Liver (tissue), 9 donors: Measurements from ENCODE around the gene CCL22. TPM values are rescaled to one million over a fixed set of nuclear protein-coding genes. Genes with fewer than 3 reads are reported as not detected.

ENCODE experiments used
- DNase-seq: peaks from one replicate; pipeline ENCODE4 v3.0.0-alpha.2; 2017; ENCODE audit warnings: low spot score
- H3K27ac ChIP-seq, 2 donors: one replicate each; pipeline ENCODE4 v1.7.0; 2013; ENCODE audit warnings: inconsistent platforms in 2 of 2, low read length in 2 of 2, control low read depth in 1 of 2, low read depth in 1 of 2, mild to moderate bottlenecking in 1 of 2
- H3K27me3 ChIP-seq, 4 donors: one replicate each; pipeline versions ENCODE4 v1.6.1 to v1.7.0; 2013; ENCODE audit warnings: low read length in 3 of 4, inconsistent platforms in 1 of 4, mild to moderate bottlenecking in 1 of 4, moderate library complexity in 1 of 4; ENCODE audit not compliant: control insufficient read depth in 4 of 4, insufficient read depth in 4 of 4
- H3K36me3 ChIP-seq, 4 donors: one replicate each; pipeline versions ENCODE4 v1.6.1 to v1.7.0; 2013; ENCODE audit warnings: low read length in 3 of 4, mild to moderate bottlenecking in 3 of 4, low read depth in 1 of 4, moderate library complexity in 1 of 4; ENCODE audit not compliant: control insufficient read depth in 4 of 4, insufficient read depth in 3 of 4
- H3K4me1 ChIP-seq, 4 donors: one replicate each; pipeline versions ENCODE4 v1.6.1 to v1.7.0; 2013; ENCODE audit warnings: low read length in 3 of 4, mild to moderate bottlenecking in 3 of 4, moderate library complexity in 1 of 4; ENCODE audit not compliant: control insufficient read depth in 4 of 4, insufficient read depth in 4 of 4
- H3K4me3 ChIP-seq, 3 donors: one replicate each; pipeline versions ENCODE4 v1.6.1 to v1.7.0; 2013; ENCODE audit warnings: low read length in 3 of 3, control low read depth in 1 of 3, low read depth in 1 of 3, mild to moderate bottlenecking in 1 of 3
- H3K9ac ChIP-seq, 2 donors: one replicate each; pipeline ENCODE4 v1.7.0; 2013; ENCODE audit warnings: low read length in 2 of 2, mild to moderate bottlenecking in 2 of 2, moderate library complexity in 2 of 2, control low read depth in 1 of 2, low read depth in 1 of 2
- H3K9me3 ChIP-seq, 4 donors: one replicate each; pipeline versions ENCODE4 v1.6.1 to v1.7.0; 2013; ENCODE audit warnings: low read length in 3 of 4; ENCODE audit not compliant: control insufficient read depth in 4 of 4
- ATF3 ChIP-seq: IDR thresholded peaks from 2 replicates; pipeline ENCODE4 v1.6.1; 2016; ENCODE audit warnings: antibody characterized with exemption
- CTCF ChIP-seq: fragments of 150-350 bp; IDR thresholded peaks from 2 replicates; pipeline ENCODE4 v1.5.1; 2017; ENCODE audit warnings: improper control_type of control experiment, low read depth, low read length; ENCODE audit not compliant: missing input control
- EGR1 ChIP-seq, 2 donors: IDR thresholded peaks; 2 replicates each; pipeline ENCODE4 v1.6.1; 2016 to 2018; ENCODE audit warnings: antibody characterized with exemption in 2 of 2, low read depth in 2 of 2
- FOXA1 ChIP-seq: IDR thresholded peaks from 2 replicates; pipeline ENCODE4 v1.6.1; 2016; ENCODE audit warnings: antibody characterized with exemption
- FOXA2 ChIP-seq: IDR thresholded peaks from 2 replicates; pipeline ENCODE4 v1.6.1; 2016; ENCODE audit warnings: antibody characterized with exemption
- GABPA ChIP-seq, 2 donors: IDR thresholded peaks in 1 of 2; conservative IDR thresholded peaks in 1 of 2; 2 replicates each; pipeline ENCODE4 v1.6.1; 2016; ENCODE audit warnings: antibody characterized with exemption in 2 of 2, mild to moderate bottlenecking in 1 of 2, moderate library complexity in 1 of 2
- HNF4A ChIP-seq, 2 donors: conservative IDR thresholded peaks; 2 replicates each; pipeline ENCODE4 v1.6.1; 2016; ENCODE audit warnings: antibody characterized with exemption in 2 of 2, mild to moderate bottlenecking in 2 of 2
- HNF4G ChIP-seq: IDR thresholded peaks from 2 replicates; pipeline ENCODE4 v1.6.1; 2016; ENCODE audit warnings: antibody characterized with exemption
- JUND ChIP-seq, 2 donors: IDR thresholded peaks; 2 replicates each; pipeline ENCODE4 v1.6.1; 2016; ENCODE audit warnings: antibody characterized with exemption in 2 of 2
- MAX ChIP-seq: IDR thresholded peaks from 2 replicates; pipeline ENCODE4 v1.6.1; 2016; ENCODE audit warnings: antibody characterized with exemption
- NR2F2 ChIP-seq: IDR thresholded peaks from 2 replicates; pipeline ENCODE4 v1.6.1; 2016; ENCODE audit warnings: antibody characterized with exemption
- RAD21 ChIP-seq, 2 donors: IDR thresholded peaks; 2 replicates each; pipeline ENCODE4 v1.6.1; 2016; ENCODE audit warnings: antibody characterized with exemption in 2 of 2, mild to moderate bottlenecking in 2 of 2
- REST ChIP-seq: IDR thresholded peaks from 2 replicates; pipeline ENCODE4 v1.6.1; 2016; ENCODE audit warnings: antibody characterized with exemption, mild to moderate bottlenecking
- RXRA ChIP-seq, 2 donors: IDR thresholded peaks; 2 replicates each; pipeline ENCODE4 v1.6.1; 2017 to 2018; ENCODE audit warnings: antibody characterized with exemption in 2 of 2, mild to moderate bottlenecking in 1 of 2
- SP1 ChIP-seq: IDR thresholded peaks from 2 replicates; pipeline ENCODE4 v1.6.1; 2018; ENCODE audit warnings: antibody characterized with exemption, mild to moderate bottlenecking
- TAF1 ChIP-seq: conservative IDR thresholded peaks from 2 replicates; pipeline ENCODE4 v1.6.1; 2016; ENCODE audit warnings: antibody characterized with exemption, mild to moderate bottlenecking
- YY1 ChIP-seq: IDR thresholded peaks from 2 replicates; pipeline ENCODE4 v1.6.1; 2016; ENCODE audit warnings: antibody characterized with exemption, mild to moderate bottlenecking
- WGBS: extraction: QIAGEN DNeasy Blood & Tissue Kit; methylation state at CpG from one replicate; pipeline ENCODE4 v1.1.7; 2013; 5-methylcytosine and 5-hydroxymethylcytosine counted together
- polyA plus RNA-seq, 2 donors: library from polyadenylated mRNA; stranded (reverse) in 1 of 2; unstranded in 1 of 2; fragments of 200-250 nt in 1 of 2; fragments of >200 nt in 1 of 2; fragmentation: Nextera tagmentation in 1 of 2; extraction: Ambion mirVana in 1 of 2; gene quantifications; one replicate each; pipeline versions ENCODE4 v1.2.1 to v1.2.3, GENCODE V29; 2013 to 2015
- total RNA-seq, 2 donors: library from RNA; depleted of rRNA; stranded (reverse); fragments of >200 nt; gene quantifications; one replicate each; pipeline ENCODE4 v1.2.3, GENCODE V29; 2014
- TF ChIP-seq, protein P1 (sequence below): IDR thresholded peaks from 2 replicates; pipeline ENCODE4 v1.6.1; 2016; ENCODE audit warnings: antibody characterized with exemption
- donor health status: healthy.
- donor health status: healthy.
- donor health status: healthy.
- donor health status: healthy.
- donor health status: healthy.

Gene CCL22
- total and polyA plus RNA-seq, 4 donors = 0.02 to 0.09 TPM; not detected in 2

DNA sequence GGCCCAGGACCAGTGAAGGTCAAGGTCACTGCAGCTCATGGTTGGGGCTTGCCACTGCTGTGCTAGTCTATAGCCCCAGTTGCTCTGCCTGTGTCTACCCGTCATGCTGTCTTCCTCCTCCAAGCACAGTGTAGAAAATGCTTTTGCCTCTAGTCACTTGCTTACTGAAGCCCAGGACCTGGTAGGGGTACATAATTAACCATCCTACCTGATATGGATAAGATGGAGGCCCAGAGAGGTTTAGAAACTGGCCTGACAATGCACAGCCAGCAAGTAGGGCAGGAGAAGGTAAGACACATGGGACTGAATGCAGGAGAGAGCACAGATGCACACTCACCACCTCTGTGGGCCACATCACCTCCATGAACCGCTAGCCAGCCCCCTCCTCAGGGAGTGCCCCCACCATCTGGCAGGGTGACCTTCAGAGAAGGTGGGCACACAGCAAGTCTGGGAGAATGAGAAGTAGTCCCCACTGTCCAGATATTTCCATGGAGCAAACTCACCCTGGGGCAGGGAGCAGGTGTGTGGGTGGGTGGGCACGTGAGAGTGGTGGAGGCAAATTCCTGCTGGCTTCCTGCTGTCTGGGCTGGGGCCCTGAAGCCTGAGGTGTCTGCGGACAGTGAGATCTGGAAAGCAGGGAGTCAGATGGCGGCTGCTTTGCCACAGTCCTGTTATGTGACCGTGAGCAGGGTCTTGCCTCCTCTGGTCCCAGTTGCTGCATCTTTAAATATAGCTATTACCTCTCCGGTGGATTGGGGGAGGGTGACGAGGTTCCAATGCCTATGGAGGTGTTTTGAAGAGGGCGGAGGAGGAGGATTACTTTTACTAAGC, 14.7 kb downstream of the CCL22 start:
- Histone ChIP-seq H3K27ac (peak overlapping the region; percentile 94 to 98), H3K36me3 (no peaks in the 10 kb centered on the region), H3K4me3 (peak overlapping the region; percentile 43 to 58 (median 54)), H3K9ac (peak overlapping the region; percentile 63 to 91), H3K9me3 (no peaks in the 10 kb centered on the region), H3K27me3 (no peaks in the 10 kb centered on the region), H3K4me1 (peaks cover 4 to 41% (median 29%) of the 10 kb centered on the region in 4 donors)
- no peak for DNase-seq
- WGBS = 31% methylated on average over 9 of the region's 9 CpGs
- no peak for TF ChIP-seq GABPA (IDR thresholded peaks at IDR 0.05 in 1 of 2, conservative IDR thresholded peaks at IDR 0.05 in 1 of 2)
- peak; percentile 4 for TF ChIP-seq YY1
- peak; percentile 65 to 77 for TF ChIP-seq EGR1 (IDR thresholded peaks at IDR 0.05; ENCODE audit: low read depth in 2 of 2)
- peak; percentile 1 for TF ChIP-seq HNF4G
- TF ChIP-seq HNF4A (conservative IDR thresholded peaks at IDR 0.05) = no peak
- TF ChIP-seq REST = no peak
- no peak for TF ChIP-seq RAD21 (IDR thresholded peaks at IDR 0.05)

DNA sequence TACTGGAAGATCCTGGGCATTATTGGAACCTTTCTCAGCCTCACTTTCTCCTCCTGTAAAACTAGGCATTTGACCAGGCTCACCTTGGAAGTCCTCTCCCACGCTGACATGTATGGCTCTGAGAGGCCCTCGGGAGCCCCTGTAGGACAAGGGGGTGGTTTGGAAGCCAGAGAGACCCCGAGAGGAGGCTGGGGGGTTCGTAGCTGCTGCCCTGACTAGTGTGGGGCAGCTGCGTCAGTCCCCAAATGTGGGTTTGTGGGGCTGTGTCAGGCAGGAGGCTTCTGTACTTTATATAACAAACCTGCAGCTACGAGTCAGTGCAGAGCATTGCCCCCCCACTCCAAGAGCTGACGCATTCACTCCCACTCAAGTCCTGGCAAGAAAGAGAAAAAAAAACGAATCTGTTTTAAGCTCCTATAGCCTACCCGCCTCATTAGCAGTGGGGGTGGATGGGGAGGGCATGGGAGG, 15.5 kb downstream of the CCL22 start:
- 29% methylated on average over 9 of the region's 9 CpGs for WGBS
- no peaks in the 10 kb centered on the region for H3K27me3 ChIP-seq
- DNase-seq = no peak
- H3K9me3 ChIP-seq = no peaks in the 10 kb centered on the region
- peak overlapping the region; percentile 94 to 98 for H3K27ac ChIP-seq
- TF ChIP-seq ATF3 = no peak
- no peak for TF ChIP-seq RXRA (IDR thresholded peaks at IDR 0.05)
- no peak for TF ChIP-seq MAX
- TF ChIP-seq HNF4G = no peak
- TF ChIP-seq FOXA2 = no peak
- no peak for TF ChIP-seq NR2F2
- no peak for TF ChIP-seq REST
- TF ChIP-seq TAF1 = no peak
- TF ChIP-seq SP1 = no peak
- no peak for TF ChIP-seq YY1
- no peak for TF ChIP-seq CTCF
- TF ChIP-seq JUND (IDR thresholded peaks at IDR 0.05) = no peak
- TF ChIP-seq FOXA1 = no peak
- TF ChIP-seq, protein P1, sequence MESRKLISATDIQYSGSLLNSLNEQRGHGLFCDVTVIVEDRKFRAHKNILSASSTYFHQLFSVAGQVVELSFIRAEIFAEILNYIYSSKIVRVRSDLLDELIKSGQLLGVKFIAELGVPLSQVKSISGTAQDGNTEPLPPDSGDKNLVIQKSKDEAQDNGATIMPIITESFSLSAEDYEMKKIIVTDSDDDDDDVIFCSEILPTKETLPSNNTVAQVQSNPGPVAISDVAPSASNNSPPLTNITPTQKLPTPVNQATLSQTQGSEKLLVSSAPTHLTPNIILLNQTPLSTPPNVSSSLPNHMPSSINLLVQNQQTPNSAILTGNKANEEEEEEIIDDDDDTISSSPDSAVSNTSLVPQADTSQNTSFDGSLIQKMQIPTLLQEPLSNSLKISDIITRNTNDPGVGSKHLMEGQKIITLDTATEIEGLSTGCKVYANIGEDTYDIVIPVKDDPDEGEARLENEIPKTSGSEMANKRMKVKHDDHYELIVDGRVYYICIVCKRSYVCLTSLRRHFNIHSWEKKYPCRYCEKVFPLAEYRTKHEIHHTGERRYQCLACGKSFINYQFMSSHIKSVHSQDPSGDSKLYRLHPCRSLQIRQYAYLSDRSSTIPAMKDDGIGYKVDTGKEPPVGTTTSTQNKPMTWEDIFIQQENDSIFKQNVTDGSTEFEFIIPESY = no peak
- no peak for TF ChIP-seq EGR1 (IDR thresholded peaks at IDR 0.05; ENCODE audit: low read depth in 2 of 2)
- no peak for TF ChIP-seq GABPA (IDR thresholded peaks at IDR 0.05 in 1 of 2, conservative IDR thresholded peaks at IDR 0.05 in 1 of 2)
- TF ChIP-seq RAD21 (IDR thresholded peaks at IDR 0.05) = no peak
- TF ChIP-seq HNF4A (conservative IDR thresholded peaks at IDR 0.05) = no peak
- peaks cover 4 to 44% (median 29%) of the 10 kb centered on the region in 4 donors for H3K4me1 ChIP-seq
- H3K9ac ChIP-seq = peak overlapping the region; percentile 63 to 91
- no peaks in the 10 kb centered on the region for H3K36me3 ChIP-seq
- H3K4me3 ChIP-seq = peak overlapping the region; percentile 43 to 58 (median 54)
